BE2C (cell line): ENCODE results near the gene NOL12.

Experiments
- DNase-seq: peaks from one replicate; pipeline ENCODE4 v3.0.0-alpha.2; 2020
- H3K27me3 ChIP-seq: fragments of 250-450 bp; sonication (Bioruptor Pico); 2 replicates; pipeline ENCODE4 v1.5.1; 2020; ENCODE audit warnings: mild to moderate bottlenecking
- H3K36me3 ChIP-seq: fragments of 250-450 bp; sonication (Bioruptor Pico); 2 replicates; pipeline ENCODE4 v1.5.1; 2020; ENCODE audit warnings: mild to moderate bottlenecking
- H3K4me1 ChIP-seq: fragments of 250-450 bp; sonication (Bioruptor Pico); 2 replicates; pipeline ENCODE4 v1.5.1; 2020
- H3K4me3 ChIP-seq: 2 replicates; pipeline ENCODE4 v1.5.1; 2011; ENCODE audit warnings: low read depth, low read length
- H3K9me3 ChIP-seq: fragments of 250-450 bp; sonication (Bioruptor Pico); 2 replicates; pipeline ENCODE4 v1.5.1; 2020
- TF ChIP-seq, protein P1 (sequence below): IDR thresholded peaks from 2 replicates; pipeline ENCODE4 v1.5.1; 2012; ENCODE audit warnings: mild to moderate bottlenecking, low read depth, low read length

NOL12 gene

DNA sequence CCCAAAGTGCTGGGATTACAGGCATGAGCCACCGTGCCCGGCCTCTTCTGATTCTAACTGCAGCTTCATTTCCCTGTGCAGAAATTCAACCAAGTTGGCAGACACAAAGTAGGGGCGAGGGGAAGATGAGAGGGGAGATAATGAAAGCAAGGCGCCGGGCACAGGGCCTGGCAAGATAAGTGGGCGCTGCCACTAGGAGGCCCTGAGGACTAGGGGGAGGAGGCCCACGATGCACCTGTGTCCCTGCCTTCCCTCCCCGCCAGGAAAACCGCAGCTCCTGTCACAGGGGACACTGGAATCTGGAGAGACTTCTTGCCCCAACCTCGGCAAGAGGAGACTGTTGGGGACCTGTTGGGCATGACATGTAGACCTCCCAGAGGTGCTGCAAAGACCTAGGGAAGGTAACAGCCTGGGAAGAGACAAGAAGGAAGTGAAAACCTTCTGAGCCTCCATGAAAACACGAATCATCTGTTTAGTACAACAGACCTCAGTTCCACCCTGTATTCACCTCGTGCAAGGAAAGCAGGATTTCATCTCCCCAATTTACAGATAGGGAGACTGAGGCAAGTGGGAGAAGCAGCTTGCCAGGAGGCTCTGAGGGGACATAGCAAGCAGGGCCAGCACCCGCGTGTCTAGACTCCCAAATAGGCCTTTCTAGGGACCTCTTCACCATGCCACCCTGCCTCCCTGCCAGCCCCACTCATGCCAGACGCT is 13.8 kb upstream of the NOL12 start:
- Histone ChIP-seq H3K4me3 (no peak overlapping the region), H3K9me3 (no peaks in the 10 kb centered on the region), H3K36me3 (peaks cover 8% of the 10 kb centered on the region), H3K27me3 (no peaks in the 10 kb centered on the region), H3K4me1 (peaks cover 15% of the 10 kb centered on the region)
- TF ChIP-seq, protein P1, sequence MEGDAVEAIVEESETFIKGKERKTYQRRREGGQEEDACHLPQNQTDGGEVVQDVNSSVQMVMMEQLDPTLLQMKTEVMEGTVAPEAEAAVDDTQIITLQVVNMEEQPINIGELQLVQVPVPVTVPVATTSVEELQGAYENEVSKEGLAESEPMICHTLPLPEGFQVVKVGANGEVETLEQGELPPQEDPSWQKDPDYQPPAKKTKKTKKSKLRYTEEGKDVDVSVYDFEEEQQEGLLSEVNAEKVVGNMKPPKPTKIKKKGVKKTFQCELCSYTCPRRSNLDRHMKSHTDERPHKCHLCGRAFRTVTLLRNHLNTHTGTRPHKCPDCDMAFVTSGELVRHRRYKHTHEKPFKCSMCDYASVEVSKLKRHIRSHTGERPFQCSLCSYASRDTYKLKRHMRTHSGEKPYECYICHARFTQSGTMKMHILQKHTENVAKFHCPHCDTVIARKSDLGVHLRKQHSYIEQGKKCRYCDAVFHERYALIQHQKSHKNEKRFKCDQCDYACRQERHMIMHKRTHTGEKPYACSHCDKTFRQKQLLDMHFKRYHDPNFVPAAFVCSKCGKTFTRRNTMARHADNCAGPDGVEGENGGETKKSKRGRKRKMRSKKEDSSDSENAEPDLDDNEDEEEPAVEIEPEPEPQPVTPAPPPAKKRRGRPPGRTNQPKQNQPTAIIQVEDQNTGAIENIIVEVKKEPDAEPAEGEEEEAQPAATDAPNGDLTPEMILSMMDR, result no peak
- no peak for DNase-seq

GRCh38 chr22:37672920-37673455 is 13.2 kb upstream of the NOL12 start:
- H3K27me3 ChIP-seq, result no peaks in the 10 kb centered on the region
- H3K9me3 ChIP-seq, result no peaks in the 10 kb centered on the region
- no peak for DNase-seq
- H3K4me3 ChIP-seq, result no peak overlapping the region
- H3K36me3 ChIP-seq, result peaks cover 4% of the 10 kb centered on the region; the same call in 1 of the 2 replicates
- TF ChIP-seq, protein P1, result no peak
- H3K4me1 ChIP-seq, result peaks cover 15% of the 10 kb centered on the region

DNA sequence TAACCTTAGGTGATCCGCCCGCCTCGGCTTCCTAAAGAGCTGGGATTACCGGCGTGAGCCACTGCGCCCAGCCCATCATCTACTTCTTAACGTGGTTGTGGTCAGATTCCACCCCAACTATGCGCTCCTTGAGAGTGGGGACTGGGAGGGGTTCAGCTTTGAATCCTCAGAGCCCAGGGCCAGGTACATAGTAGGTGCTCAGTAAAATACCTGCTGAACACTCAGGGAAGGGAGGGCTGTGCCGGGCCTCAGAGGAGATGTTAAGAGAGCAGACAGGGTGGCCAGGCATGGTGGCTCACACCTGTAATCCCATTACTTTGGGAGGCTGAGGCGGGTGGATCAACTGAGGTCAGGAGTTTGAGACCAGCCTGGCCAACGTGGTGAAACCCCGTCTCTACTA is 11.9 kb upstream of the NOL12 start:
- TF ChIP-seq, protein P1, result no peak
- no peak overlapping the region for H3K4me3 ChIP-seq
- peaks cover 15% of the 10 kb centered on the region for H3K4me1 ChIP-seq
- H3K27me3 ChIP-seq, result no peaks in the 10 kb centered on the region
- DNase-seq, result no peak
- H3K36me3 ChIP-seq, result no peaks in the 10 kb centered on the region
- H3K9me3 ChIP-seq, result no peaks in the 10 kb centered on the region

GRCh38 chr22:37674951-37675929 is 10.9 kb upstream of the NOL12 start, which contains the start of gene LGALS1:
Gene LGALS1 (plus strand): TSS chr22:37675636. CDS start chr22:37675703, 67 bp downstream.
- Histone ChIP-seq H3K9me3 (no peaks in the 10 kb centered on the region), H3K36me3 (no peaks in the 10 kb centered on the region), H3K27me3 (no peaks in the 10 kb centered on the region), H3K4me1 (peaks cover 15% of the 10 kb centered on the region), H3K4me3 (peak within 1 kb of the TSS; percentile 52)
- TF ChIP-seq, protein P1, result peak; percentile 10; the same call in 1 of the 2 replicates
- DNase-seq, result peak; percentile 94

- peak; percentile 37 for DNase-seq
- TF ChIP-seq, protein P1, result no peak
- peak overlapping the region; percentile 52 for H3K4me3 ChIP-seq
- H3K36me3 ChIP-seq, result no peaks in the 10 kb centered on the region
- H3K27me3 ChIP-seq, result no peaks in the 10 kb centered on the region
- no peaks in the 10 kb centered on the region for H3K9me3 ChIP-seq
- peaks cover 15% of the 10 kb centered on the region for H3K4me1 ChIP-seq
These were observed 10.0 kb upstream of the NOL12 start for GRCh38 chr22:37675930-37676735.
